GM19025 (cell line): Measurements from ENCODE around the gene MRPS7.
A peak's percentile ranks its signal among the peaks of the same experiment; 100 is the strongest.

Source experiments
- ATAC-seq: cut with Tn5 transposase; IDR thresholded peaks from one replicate; pipeline ENCODE4 v1.9.1; 2021; ENCODE audit warnings: mild to moderate bottlenecking, low read depth, moderate library complexity; ENCODE audit not compliant: unreplicated experiment

Gene MRPS7

DNA sequence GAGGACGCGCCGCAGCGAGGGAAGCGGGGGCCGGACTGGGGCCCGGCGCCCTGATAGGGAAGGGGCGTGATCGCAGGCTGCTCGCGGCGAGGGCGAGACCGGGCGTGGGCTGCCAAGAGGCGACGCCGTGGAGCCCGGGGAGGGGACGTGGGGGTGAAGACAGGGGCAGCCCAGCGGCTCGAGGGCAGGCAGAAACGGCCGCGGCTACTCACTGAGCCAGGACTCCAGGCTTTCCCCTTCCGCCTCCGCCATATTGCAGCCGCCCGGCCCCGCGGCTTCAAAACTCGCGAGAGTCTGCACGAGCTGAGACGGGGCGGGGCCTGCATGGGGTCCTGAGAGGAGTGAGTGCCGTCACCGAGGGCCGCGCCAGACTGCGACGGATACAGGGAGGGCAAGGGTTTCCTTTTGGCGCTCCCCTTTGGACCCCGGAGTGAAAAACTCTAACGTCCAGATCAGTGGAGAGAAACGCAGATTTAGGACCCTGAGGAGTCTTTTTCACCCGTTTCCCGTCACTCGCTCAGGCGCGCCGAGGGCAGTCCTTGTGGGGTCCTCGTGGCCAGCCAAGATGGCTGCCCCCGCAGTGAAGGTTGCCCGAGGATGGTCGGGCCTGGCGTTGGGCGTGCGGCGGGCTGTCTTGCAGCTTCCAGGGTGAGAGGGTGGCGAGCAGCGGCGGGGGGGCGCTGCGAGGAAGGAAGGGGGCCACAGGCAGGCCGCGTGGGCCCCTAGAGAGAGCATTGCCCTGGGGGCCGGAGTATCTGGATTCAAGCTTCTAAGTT is at the start of gene MRPS7, which contains the start of gene GGA3:
MRPS7 (plus strand) TSS at position 544 of the 776 bp plus-strand sequence; CDS start at position 566, 22 bp downstream.
GGA3 (minus strand) TSS at position 271 of the 776 bp plus-strand sequence; CDS start at position 252, 19 bp downstream.
- peak; percentile 87 for ATAC-seq

DNA sequence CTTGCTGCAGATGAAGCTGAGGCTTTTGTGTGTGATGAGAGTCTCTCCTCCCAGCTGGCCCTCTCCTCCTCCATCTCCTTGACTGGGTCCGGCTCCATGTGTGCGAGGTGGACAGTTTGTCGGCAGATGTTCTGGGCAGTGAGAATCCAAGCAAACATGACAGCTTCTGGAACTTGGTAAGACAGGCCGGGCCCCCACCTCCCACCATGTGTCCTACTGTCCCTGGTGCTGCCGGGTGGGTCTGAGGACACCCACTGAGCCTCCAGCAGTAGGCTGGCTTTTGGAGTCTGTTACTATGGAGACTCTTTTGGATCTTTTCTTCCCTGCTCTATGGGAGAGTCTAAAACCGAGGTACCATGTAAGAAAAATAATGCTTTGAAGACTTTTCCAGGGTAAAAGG is 43.5 kb upstream of the MRPS7 start:
- ATAC-seq = no peak

DNA sequence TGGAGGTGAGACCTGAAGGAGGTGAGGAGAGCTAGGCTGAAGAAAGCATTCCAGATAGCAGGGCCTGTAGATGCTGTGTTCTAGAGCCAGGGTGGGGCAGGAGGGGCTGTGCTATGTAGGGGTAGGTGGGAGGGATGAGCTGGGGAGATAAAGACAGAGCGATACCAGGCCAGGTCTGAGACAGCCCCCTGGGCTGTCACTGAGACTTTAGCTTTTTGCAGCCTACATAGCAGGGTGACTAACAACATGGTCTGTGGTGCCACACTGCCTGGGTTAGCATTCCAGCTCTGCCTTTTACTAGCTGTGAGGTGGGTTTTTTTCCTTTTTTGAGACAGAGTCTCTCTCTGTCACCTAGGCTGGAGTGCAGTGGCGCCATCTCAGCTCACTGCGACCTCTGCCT is 41.9 kb upstream of the MRPS7 start:
- no peak for ATAC-seq

DNA sequence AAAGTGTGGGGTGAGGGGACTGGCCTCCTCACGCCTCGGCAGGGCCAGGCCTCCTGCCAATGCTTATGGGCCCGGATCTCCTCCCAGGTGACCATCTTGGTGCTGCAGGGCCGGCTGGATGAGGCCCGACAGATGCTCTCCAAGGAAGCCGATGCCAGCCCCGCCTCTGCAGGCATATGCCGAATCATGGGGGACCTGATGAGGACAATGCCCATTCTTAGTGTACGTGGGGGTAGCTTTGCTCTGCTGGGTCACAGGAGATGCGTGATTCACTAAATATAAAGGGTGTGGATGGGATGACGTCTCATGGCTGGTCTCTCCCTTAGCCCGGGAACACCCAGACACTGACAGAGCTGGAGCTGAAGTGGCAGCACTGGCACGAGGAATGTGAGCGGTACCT is 36.7 kb upstream of the MRPS7 start:
- ATAC-seq = no peak

DNA sequence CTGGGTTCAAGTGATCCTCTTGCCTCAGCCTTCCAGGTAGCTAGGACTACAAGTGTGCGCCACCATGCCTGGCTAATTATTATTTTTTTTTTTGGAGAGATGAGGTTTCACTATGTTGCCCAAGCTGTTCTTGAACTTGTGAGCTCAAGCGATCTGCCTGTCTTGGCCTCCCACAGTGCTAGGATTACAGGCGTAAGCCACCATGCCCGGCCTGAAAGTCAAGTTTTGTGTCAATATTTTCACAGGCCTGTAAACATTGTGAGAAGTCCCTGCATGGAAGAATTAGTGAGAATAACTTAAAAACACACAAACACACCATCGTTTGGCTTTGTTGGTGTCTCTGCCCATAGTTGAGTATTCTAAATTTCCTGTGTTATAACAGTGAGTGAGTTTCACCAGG is 34.0 kb upstream of the MRPS7 start:
- ATAC-seq = no peak

DNA sequence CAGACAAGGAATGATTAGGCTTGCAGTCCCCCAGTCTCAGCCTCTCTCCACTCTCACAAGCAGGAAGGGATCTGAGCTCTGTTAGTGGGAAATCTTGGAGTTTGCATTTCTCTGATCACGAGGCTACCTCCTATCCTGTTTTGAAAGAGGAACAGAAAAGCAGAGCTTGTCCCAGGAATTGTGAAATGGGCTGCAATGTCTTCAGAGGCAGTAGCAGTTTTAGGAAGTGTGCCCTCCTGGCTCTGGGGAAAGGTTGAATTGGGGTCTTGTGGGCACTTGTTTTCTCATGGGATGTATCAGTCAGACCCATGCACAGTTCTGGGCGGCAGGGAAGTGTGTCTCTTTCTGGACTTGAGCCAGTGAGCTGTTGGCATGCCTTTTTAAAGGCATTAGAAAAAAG is 33.4 kb upstream of the MRPS7 start:
- no peak for ATAC-seq

DNA sequence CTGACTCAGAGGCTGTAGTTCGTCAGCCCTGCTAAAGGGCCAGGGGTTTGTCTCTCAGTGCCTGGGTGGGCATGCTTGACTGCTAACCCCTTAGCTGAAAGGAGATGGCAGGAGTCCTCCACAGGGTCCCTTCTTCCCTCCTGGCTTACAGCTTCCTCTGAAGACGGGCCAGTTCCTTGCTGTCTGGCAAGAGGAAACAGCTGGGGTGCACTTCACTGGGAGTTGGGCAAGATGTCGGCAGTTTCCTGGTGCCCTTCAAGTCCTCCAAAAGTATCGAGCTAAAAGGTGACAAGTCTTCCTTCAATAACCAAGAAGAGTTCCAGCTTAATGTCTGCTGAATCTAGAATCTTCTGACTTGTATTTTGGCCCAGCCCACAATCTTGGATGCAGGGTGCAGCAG is 32.8 kb upstream of the MRPS7 start:
- ATAC-seq = no peak

DNA sequence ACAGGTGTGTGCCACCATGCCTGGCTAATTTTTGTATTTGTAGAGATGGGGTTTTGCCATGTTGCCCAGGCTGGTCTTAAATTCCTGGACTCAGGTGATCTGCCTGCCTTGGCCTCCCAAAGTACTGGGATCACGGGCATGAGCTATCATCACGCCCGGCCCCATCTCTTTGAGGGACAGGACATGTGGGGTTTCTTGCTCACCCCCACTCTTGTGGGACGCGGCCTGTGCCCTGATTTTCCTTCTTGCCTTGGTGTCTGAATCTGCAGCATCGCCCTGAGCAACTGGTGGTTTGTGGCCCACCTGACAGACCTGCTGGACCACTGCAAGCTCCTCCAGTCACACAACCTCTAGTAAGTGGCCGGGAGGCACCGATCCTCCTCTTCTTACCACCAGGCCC is 30.6 kb upstream of the MRPS7 start:
- ATAC-seq = no peak

DNA sequence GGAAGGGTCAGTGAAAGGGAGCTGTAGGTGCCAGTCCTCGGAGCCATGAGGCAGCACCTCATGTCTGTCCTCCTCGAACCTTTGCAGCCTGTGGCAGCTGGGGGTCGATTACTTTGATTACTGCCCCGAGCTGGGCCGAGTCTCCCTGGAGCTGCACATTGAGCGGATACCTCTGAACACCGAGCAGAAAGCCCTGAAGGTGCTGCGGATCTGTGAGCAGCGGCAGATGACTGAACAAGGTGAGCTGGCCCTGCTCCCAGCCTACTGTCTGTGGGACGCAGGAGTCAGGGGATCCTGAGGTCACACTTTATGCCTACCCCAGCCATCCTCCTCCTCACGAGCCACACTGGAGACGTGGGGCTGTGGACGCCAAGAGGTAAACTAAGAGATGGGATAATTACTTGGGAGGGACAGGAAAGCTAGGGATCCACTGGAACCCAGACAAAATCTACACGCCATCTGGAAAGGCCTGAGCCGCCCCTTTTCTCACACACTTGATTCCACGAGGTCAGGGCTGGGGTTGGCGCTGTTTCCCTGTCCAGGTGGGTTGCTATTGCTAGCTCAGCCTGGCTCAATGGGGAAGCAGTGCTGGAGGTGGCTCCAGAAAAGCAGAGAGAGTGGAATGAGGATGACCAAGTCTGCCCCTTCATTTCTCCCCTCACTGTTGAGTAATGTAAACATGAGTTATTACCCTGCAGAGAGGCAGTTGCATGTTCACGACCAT is 29.8 kb upstream of the MRPS7 start:
- ATAC-seq = no peak

DNA sequence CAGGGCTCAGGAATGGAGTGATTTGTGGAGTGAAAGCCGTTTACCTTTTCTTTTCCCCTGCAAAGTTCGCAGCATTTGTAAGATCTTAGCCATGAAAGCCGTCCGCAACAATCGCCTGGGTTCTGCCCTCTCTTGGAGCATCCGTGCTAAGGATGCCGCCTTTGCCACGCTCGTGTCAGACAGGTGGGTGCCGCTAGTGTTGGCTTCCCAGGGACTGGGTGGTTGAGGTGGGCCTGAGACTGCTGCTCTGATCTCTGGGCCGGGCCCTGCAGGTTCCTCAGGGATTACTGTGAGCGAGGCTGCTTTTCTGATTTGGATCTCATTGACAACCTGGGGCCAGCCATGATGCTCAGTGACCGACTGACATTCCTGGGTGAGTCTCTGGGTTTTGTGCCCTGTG is 28.9 kb upstream of the MRPS7 start:
- no peak for ATAC-seq

DNA sequence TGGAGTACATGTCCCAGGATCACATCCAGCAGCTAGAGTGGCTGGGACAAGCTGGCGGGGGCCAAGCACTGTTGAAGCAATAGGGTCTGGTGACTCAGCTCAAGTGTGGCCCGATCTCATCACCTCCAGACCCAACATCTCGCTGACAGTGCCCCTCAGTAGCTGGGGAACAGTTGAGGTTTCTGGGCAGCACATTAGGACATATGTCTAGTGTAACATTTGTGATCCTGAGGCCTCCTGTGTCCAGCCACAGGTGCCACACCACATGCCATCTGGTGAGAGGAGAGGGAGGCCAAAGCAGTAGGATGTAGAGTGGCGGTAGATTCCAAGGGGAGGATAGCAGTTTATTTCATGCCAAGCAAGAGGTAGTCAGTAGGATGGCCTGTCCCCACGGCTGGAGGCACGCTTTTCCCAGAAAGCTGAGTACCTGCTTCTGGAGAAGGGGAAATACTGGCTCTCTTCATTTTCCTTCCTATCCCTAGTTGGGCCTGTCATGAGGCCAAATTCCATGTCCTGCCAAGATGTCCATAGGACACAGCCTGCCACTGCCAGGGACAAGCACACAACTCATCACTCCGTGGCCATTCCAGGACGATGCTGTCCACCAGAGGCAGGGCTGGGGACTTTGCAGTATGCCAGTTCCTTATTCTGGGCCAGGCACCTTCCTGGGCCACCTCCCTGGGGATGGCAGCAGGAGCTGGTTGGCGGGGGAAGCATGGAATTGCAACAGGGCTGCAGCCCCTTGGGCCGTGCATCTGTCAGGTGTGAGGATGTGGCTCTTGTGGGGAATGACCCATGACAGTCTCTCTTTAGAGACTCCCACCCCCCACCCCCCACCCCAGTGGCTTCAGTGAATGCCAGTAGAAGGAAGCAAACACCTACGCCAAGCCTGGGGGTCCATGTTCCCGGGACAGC is 24.3 kb upstream of the MRPS7 start:
- no peak for ATAC-seq

DNA sequence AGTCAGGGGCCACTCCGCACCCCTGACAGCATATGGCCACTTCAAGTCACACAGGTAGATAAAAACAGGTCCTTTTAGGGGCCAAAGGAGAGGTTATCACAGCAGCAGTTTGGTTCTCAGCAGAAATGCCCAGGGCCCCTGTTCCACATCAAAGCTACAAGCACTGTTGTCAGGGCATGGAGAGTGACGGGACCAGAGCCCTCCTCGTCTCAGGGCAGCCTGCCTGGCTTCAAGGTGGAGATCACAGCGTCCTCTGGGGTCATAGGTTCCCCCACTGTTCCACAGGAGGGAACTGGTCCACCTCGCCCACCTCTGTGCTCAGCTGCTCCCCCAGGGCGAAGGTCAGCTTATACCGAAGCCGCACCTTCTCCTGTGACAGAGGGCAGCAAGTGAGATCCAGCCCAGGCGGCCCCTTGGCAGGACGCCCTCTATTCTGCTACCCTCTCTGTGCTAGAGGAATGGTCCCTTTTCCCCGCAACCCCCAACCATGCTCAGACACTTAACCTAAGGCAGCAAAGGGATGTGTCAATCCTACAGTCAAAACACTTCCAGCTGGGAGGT is 23.6 kb upstream of the MRPS7 start:
- no peak for ATAC-seq

DNA sequence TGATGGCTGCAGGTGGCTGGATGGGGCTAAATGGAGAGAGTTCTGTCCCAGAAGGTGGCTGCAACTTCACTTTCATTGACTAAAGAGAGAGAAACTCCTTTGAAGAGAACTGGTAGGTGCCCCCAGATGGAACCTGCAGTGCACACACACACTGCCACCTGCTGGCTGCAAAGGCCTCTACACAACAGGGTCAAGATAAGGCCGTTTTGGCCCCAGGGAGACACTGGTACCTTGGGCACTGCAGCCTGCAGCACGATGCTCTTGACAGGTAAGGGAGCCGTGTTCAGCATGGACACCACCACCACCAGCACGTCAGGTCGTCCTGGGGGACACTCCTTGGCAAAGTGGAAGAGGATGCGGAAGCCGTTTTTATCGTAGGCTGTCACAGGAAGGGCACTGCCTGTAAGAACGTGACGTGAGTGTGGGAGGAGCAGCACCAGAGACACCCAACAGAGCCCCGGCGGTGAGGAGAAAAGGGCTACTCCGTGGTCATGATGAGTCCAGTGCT is 22.9 kb upstream of the MRPS7 start:
- no peak for ATAC-seq

DNA sequence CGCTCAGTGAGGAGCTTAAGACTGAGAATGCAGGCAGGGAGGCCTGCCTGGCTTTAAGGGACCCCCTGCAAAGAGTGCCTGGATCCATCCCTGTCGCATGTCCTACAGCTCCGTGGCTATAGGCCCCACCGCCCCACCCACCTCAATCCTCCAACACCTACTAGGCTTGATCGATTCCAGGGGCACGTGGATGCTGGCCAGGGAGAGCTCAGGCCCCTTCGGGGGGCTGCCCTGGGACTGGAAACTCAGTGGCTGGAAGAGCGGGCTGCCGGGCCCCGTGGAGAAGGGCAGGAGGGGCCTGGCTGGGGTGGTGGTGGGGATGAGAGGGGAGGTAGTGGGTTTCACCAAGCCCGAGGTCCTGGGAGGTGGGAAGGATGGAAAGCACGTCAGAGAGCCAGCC is 22.5 kb upstream of the MRPS7 start:
- ATAC-seq = no peak

DNA sequence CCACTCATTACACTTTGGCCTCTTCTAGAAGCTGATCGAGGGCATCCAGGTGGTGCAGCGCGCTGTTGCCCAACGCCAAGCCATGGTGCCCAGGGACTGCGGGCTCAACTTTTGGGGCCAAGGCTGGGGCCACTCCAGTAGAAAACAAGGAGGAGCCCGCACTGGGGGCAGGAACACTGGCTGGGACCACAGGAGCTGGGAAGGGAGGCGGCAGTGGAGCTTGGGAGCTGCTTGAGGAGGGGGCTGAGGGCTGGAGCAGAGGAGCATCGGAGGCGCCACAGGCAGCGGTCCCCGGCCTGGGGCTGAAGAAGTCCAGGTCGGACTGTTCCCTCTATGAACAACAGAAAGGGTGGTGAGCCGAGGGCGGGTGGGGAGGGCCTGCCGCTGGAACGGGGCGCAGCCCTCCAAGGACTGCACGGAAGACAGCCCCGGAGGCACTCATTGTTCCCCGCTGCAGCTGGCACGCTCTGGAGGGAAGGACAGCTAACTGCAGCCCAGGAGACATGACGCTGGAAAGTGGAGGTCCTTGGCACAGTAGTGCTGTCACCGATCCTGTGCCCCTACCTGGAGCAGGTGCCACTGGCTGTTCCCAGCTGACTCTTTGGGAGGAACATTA is 21.8 kb upstream of the MRPS7 start:
- no peak for ATAC-seq

DNA sequence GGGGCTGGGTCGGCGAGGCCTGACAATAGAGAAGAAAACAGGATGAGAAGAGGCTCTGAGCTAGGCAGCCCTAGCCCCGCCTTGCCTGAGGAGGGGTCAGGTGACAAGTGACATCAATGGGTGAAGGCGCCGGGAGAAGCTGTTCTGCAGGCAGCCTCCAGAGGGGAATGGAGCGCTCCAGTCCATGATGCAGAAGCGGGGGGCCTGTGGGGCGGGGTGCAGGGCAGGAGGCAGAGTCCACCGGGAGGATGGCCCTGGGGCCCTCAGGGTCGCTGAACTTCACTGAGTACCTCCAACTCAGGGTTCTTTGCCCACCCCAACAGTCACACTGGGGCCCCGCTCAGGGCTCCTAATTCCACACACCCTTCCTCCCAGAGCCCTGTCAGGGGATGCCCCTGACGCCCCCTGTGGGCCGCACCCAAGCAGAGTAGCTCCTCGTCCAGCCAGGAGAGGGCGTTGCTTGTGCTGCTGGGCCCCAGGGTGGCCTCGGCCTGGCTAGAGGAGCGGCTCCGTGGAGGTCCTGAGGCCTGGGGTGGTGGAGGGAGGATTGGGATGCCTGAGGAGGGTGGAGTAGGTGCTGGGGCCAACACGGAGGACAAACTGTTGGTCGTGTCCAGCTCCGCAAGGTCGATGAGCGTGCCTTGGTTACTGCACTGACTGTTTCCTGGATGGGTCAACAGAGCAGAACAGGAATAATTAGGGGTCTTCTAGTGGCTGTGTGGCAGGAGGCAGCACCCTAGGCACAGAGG is 21.1 kb upstream of the MRPS7 start:
- ATAC-seq = no peak

DNA sequence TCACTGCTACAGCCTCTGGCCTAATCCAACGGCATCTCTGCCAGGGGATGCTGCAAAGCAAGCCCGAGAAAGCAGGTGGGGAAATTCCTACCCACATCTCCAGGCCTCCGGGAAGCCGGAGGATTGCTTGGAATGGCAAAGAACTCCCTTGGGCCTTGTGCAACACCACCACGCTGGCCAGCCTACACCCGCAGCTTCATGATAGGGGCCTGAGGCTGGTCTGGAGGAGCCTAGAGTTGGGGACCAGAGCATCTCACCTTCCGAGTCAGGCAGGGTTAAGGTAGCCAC is 20.6 kb upstream of the MRPS7 start:
- no peak for ATAC-seq

DNA sequence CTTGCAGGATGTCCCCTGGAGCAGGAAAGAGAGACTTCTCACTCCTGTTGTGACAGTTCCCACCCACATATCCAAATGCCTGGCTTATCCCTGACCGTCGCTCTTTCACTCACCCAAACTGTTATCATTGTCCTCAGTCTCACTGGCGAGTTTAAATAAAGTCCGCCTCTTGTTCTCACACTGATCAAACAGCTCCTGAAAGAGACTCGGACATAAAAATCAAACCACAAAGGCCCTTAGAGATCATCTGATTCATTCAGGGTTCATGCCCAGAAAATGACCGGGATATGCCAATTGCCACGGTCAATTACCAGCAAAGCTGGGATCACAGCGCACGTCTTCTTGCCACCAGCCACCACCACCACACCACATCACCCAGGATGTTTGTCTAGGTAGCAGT is 20.2 kb upstream of the MRPS7 start:
- ATAC-seq = no peak

DNA sequence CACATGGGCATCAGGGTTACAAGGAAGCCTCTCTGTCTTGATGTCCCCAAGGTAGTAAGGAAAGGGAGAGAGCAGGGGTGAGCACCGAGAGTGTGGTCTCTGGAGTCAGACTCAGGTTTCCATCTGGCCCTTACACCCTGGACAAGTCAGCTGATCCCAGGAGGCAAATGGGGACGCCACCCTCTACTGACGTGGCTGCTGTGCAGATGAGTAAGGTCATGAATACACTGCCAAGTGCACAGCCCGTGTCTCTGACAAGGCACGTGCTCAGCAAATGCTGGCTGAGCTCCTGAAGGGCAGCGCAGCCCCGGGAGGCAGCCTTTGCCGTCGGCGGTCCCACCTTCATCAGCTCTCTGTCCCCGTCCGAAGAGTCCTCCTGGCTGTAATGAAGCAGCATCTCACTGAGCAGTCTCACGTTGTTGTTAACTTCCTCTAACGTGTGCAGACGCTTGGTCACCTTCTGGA is 19.7 kb upstream of the MRPS7 start:
- no peak for ATAC-seq
